Caco-2 (cell line): ENCODE measurements around the gene TDRD9. TPM values are rescaled to one million over a fixed set of nuclear protein-coding genes. Genes with fewer than 3 reads are reported as not detected.

Source experiments
- BruUV-seq: library from RNA; stranded (reverse); fragments of 400-500 nt; replicated peaks from 2 replicates; lab custom pipeline; 2021; lab: Mats Ljungman, UMichigan
- CTCF ChIA-PET: fragments of 300-600 bp; sonication (Branson Sonifier 250); formaldehyde crosslinking; loops from one replicate; lab custom pipeline; 2022; ENCODE audit warnings: antibody characterized with exemption; lab: Charles Lee
- POLR2A ChIA-PET: fragments of 300-600 bp; sonication (Branson Sonifier 250); formaldehyde crosslinking; loops from one replicate; lab custom pipeline; 2022; ENCODE audit warnings: antibody characterized with exemption; lab: Charles Lee
- DNase-seq, 2 experiments: peaks; one replicate each; pipeline versions ENCODE4 v3.0.0 to v3.0.0-alpha.2; 2020 to 2022
- H3K27me3 ChIP-seq: replicated peaks from 2 replicates; pipeline ENCODE4 v1.6.0; 2011; ENCODE audit warnings: low read length; ENCODE audit not compliant: control insufficient read depth, insufficient read depth
- H3K36me3 ChIP-seq: 2 replicates; pipeline ENCODE4 v1.5.1; 2011; ENCODE audit warnings: low read length; ENCODE audit not compliant: control insufficient read depth, insufficient read depth
- H3K4me1 ChIP-seq: fragments of 250-450 bp; sonication (Bioruptor Pico); 2 replicates; pipeline ENCODE4 v1.5.1; 2020; ENCODE audit warnings: mild to moderate bottlenecking
- H3K4me3 ChIP-seq: 2 replicates; pipeline ENCODE4 v1.5.1; 2011; ENCODE audit warnings: low read depth, mild to moderate bottlenecking, control low read depth, low read length
- H3K9me3 ChIP-seq: fragments of 250-450 bp; sonication (Bioruptor Pico); 2 replicates; pipeline ENCODE4 v1.5.1; 2020; ENCODE audit warnings: mild to moderate bottlenecking, moderate library complexity
- H3K27ac Mint-ChIP-seq: one replicate; pipeline ENCODE4 v1.8.0; 2022; ENCODE audit warnings: mixed read lengths; ENCODE audit not compliant: unreplicated experiment
- H3K27me3 Mint-ChIP-seq: one replicate; pipeline ENCODE4 v1.8.0; 2022; ENCODE audit warnings: mixed read lengths; ENCODE audit not compliant: insufficient read depth, unreplicated experiment
- H3K36me3 Mint-ChIP-seq: one replicate; pipeline ENCODE4 v1.8.0; 2022; ENCODE audit warnings: mild to moderate bottlenecking, mixed read lengths; ENCODE audit not compliant: insufficient read depth, unreplicated experiment
- H3K4me1 Mint-ChIP-seq: one replicate; pipeline ENCODE4 v1.8.0; 2022; ENCODE audit warnings: low read depth, mixed read lengths; ENCODE audit not compliant: unreplicated experiment
- H3K4me3 Mint-ChIP-seq: one replicate; pipeline ENCODE4 v1.8.0; 2022; ENCODE audit warnings: mild to moderate bottlenecking, moderate library complexity, mixed read lengths; ENCODE audit not compliant: unreplicated experiment
- H3K9me3 Mint-ChIP-seq: one replicate; pipeline ENCODE4 v1.8.0; 2022; ENCODE audit warnings: mixed read lengths; ENCODE audit not compliant: unreplicated experiment
- intact Hi-C: fragments of 100-400 bp; cut with micrococcal nuclease; formaldehyde crosslinking; loops from one replicate; pipeline ENCODE4 v1.10.0; 2022; ENCODE audit not compliant: unreplicated experiment
- total RNA-seq: library from RNA; stranded (reverse); gene quantifications from 2 replicates; pipeline ENCODE4 v1.2.3, GENCODE V29; 2022
- TF ChIP-seq, protein P1 (sequence below), 2 experiments: fragments of 200-600 bp in 1 of 2; IDR thresholded peaks; 1 replicate in 1 of 2; 2 replicates in 1 of 2; pipeline versions ENCODE4 v1.5.1 to v1.8.0; 2011 to 2022; ENCODE audit warnings: antibody characterized with exemption in 1 of 2, control low read depth in 1 of 2, inconsistent platforms in 1 of 2, low read depth in 1 of 2, low read length in 1 of 2, mild to moderate bottlenecking in 1 of 2, moderate library complexity in 1 of 2; ENCODE audit not compliant: insufficient read depth in 1 of 2, severe bottlenecking in 1 of 2, unreplicated experiment in 1 of 2

TDRD9 gene
- total RNA-seq, 1 experiment from 2014 or later, result not detected

DNA sequence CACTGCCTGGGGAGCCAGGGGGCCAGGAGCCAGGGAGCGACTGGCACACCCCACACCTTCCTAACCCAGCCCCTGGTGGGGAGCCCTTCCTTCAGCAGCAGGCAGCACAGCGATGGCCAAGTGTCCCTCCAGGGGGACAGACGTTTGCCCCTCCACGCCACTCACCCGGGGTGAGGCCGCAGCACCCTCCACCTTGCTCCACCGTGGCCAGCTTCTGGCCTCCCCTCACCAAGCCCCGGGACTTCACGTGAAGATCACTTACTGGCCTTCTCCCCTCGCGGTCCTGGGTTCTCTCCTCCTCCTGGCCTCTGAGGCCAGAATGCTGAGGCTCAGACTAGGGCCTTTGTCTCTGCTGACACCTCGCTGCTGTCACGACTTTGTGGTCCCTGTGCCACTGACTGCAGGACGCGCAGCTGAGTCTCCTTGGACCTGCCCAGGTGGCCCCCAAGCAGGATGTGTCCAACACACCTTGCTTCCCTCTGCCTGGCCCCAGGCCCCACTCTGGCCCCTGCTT lies 153.8 kb downstream of the TDRD9 start:
- no peaks in the 10 kb centered on the region for H3K9me3 Mint-ChIP-seq
- intact Hi-C loops, result no loop called here
- no peaks in the 10 kb centered on the region for H3K9me3 ChIP-seq
- peaks cover 7% of the 10 kb centered on the region for H3K4me1 Mint-ChIP-seq
- CTCF ChIA-PET, result no interaction called here
- no peak overlapping the region for H3K4me3 Mint-ChIP-seq
- H3K36me3 Mint-ChIP-seq, result peaks cover 4% of the 10 kb centered on the region
- BruUV-seq, result no TSS peak
- no peaks in the 10 kb centered on the region for H3K36me3 ChIP-seq
- TF ChIP-seq, protein P1, sequence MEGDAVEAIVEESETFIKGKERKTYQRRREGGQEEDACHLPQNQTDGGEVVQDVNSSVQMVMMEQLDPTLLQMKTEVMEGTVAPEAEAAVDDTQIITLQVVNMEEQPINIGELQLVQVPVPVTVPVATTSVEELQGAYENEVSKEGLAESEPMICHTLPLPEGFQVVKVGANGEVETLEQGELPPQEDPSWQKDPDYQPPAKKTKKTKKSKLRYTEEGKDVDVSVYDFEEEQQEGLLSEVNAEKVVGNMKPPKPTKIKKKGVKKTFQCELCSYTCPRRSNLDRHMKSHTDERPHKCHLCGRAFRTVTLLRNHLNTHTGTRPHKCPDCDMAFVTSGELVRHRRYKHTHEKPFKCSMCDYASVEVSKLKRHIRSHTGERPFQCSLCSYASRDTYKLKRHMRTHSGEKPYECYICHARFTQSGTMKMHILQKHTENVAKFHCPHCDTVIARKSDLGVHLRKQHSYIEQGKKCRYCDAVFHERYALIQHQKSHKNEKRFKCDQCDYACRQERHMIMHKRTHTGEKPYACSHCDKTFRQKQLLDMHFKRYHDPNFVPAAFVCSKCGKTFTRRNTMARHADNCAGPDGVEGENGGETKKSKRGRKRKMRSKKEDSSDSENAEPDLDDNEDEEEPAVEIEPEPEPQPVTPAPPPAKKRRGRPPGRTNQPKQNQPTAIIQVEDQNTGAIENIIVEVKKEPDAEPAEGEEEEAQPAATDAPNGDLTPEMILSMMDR (IDR thresholded peaks at IDR 0.05; ENCODE audit: insufficient read depth in 1 of 2, low read depth in 1 of 2, low read length in 1 of 2, severe bottlenecking in 1 of 2, unreplicated experiment in 1 of 2), result no peak
- H3K27ac Mint-ChIP-seq, result no peak overlapping the region
- POLR2A ChIA-PET, result no interaction called here
- no peak overlapping the region for H3K4me3 ChIP-seq
- peaks cover 12% of the 10 kb centered on the region for H3K4me1 ChIP-seq
- no peaks in the 10 kb centered on the region; the same call in 1 of the 2 replicates for H3K27me3 ChIP-seq
- H3K27me3 Mint-ChIP-seq, result no peaks in the 10 kb centered on the region
- no peak for DNase-seq

DNA sequence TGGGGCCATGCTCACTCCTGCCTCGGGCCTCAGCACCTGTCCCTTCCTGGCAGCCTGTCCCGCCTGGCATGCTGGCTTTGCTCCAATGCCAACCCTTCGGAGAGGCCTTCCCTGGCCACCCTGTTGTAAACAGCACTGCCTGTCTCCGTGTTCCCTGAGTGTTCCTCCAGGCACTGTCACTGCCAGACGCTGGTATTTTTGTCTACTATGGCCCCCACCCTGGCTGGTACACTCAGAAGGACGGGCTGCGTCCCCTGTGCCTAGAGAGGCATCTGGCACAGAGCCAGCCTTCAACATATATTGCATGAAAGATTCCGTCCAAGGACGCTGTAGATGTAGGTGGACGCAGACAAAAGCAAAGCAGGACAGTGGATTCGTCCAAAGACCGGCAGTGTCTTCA lies 154.6 kb downstream of the TDRD9 start:
- no peak overlapping the region for H3K4me3 ChIP-seq
- no peaks in the 10 kb centered on the region for H3K27me3 Mint-ChIP-seq
- no peaks in the 10 kb centered on the region for H3K9me3 Mint-ChIP-seq
- no peaks in the 10 kb centered on the region; the same call in 1 of the 2 replicates for H3K27me3 ChIP-seq
- no peak overlapping the region for H3K27ac Mint-ChIP-seq
- TF ChIP-seq, protein P1 (IDR thresholded peaks at IDR 0.05; ENCODE audit: insufficient read depth in 1 of 2, low read depth in 1 of 2, low read length in 1 of 2, severe bottlenecking in 1 of 2, unreplicated experiment in 1 of 2), result no peak
- H3K9me3 ChIP-seq, result no peaks in the 10 kb centered on the region
- BruUV-seq, result no TSS peak
- peaks cover 4% of the 10 kb centered on the region for H3K36me3 Mint-ChIP-seq
- DNase-seq, result no peak
- H3K4me3 Mint-ChIP-seq, result no peak overlapping the region
- CTCF ChIA-PET, result no interaction called here
- H3K4me1 Mint-ChIP-seq, result peaks cover 7% of the 10 kb centered on the region
- POLR2A ChIA-PET, result no interaction called here
- H3K36me3 ChIP-seq, result no peaks in the 10 kb centered on the region
- intact Hi-C loops, result no loop called here
- H3K4me1 ChIP-seq, result peaks cover 9% of the 10 kb centered on the region

DNA sequence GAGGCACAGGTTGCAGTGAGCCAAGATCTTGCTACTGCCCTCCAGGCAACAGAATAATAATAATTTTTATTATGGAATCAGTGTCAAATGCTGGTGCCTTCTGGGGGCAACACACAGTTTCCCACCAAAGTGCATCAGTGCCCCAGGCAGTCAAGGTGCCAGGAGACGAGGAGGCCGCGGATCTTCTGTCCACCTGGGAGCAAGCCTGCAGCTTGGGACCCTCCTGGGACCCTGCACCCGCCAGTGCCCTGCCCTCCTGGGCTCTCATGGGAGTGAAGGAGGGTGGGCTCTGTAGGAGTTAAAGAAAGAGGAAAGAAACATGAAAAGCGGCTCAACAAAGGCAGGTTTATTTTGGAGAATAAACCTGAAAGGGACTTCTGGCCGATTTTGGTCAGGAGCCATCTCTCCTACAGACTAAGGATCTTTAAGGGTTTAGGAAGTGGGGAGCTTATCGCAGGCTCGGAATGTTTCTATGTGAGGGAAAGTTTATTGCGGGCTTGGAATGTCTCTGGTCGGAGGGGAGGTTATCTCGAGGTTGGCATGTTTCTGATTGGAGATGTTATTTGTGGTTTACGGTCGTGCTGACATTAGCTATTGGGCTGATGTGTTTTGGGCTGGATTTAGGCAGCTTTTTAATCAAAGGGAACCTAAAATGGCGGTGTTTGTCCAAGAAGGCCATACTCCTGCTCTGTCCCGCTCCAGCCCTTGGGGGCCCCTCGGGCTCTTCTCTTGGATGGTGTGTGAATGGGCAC lies 156.2 kb downstream of the TDRD9 start:
- ChIA-PET CTCF (interaction anchor here (1.0 kb wide), 1 partner anchor 10 kb away, joined by 3 read pairs; no protein-coding TSS in a partner anchor), POLR2A (no interaction called here)
- Mint-ChIP-seq H3K36me3 (peaks cover 4% of the 10 kb centered on the region), H3K9me3 (no peaks in the 10 kb centered on the region), H3K27ac (no peak overlapping the region), H3K4me3 (peak overlapping the region; percentile 37), H3K27me3 (no peaks in the 10 kb centered on the region), H3K4me1 (peaks cover 7% of the 10 kb centered on the region)
- DNase-seq, result peak in 1 of 2 experiments; percentile 34
- no peak overlapping the region for H3K4me3 ChIP-seq
- H3K36me3 ChIP-seq, result no peaks in the 10 kb centered on the region
- TF ChIP-seq, protein P1 (IDR thresholded peaks at IDR 0.05; ENCODE audit: insufficient read depth in 1 of 2, low read depth in 1 of 2, low read length in 1 of 2, severe bottlenecking in 1 of 2, unreplicated experiment in 1 of 2), result no peak
- BruUV-seq, result no TSS peak
- H3K4me1 ChIP-seq, result peaks cover 9% of the 10 kb centered on the region
- H3K27me3 ChIP-seq, result no peaks in the 10 kb centered on the region; the same call in 1 of the 2 replicates
- no peaks in the 10 kb centered on the region for H3K9me3 ChIP-seq
- intact Hi-C loops, result no loop called here
